SK-MEL-5 (cell line): ENCODE measurements around the gene LCOR. TPM values are rescaled to one million over a fixed set of nuclear protein-coding genes. Genes with fewer than 3 reads are reported as not detected.
"Not testable (repeated sequence)": the region's sequence is repeated elsewhere in the genome, so short reads cannot be mapped to it uniquely, and the experiment has no call there.

ENCODE experiments used
- DNase-seq: peaks from one replicate; pipeline ENCODE4 v3.0.0-alpha.2; 2016; ENCODE audit warnings: low read depth, low spot score
- in situ Hi-C: cut with HindIII; loops from 2 replicates; pipeline ENCODE4 v1.10.0; 2016; ENCODE audit warnings: low sequenced_read_pairs, high pct_unique_total_duplicates, low pct_unique_long_range_greater_than_20kb
- total RNA-seq: library from RNA; depleted of rRNA; stranded (reverse); fragments of >200 nt; shearing (Covaris generic); gene quantifications from 2 replicates; pipeline ENCODE4 v1.2.3, GENCODE V29; 2014

LCOR gene
- total RNA-seq, 1 experiment from 2014 or later, result 9.5 TPM

DNA sequence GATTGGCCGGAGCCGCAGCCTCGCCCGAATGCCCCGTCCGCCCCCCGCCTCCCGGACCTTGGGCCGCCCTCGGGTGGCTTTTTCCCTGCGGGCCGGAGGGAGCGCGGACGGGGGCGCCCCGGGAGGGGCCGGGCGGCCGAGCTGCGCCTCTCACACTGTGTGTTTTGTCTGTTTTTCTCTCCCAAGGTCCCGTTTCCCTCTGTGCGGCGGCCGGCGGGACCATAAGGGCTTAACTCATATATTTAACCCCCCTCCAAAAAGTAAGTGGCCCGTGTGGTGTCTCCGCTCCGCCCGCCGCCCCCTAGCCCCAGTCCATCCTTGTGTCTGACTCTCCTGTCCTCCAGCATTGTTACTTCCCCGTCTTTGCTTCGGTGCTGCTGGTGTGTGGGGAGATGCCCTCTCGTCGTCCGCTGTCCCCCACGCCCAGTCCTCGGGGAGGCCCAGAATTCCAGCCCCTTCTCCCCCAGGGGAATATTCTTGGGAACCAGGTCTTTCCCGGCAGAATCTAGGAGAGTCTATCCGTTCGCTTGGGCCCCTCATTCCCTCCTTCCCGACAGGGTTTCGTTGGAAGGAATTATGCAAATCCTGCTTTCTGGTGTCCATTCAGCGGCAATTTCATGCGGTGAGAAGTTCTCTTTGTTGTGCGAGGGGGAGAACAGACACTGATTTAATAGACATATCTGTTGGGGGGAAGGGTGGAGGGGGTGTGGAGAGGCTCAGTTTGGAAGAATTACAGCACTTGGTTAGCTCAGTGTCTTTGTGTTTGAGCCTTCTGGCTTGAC lies 1.3 kb downstream of the LCOR start:
- in situ Hi-C loops, result no loop called here
- peak; percentile 19 for DNase-seq

GRCh38 chr10:96834120-96834519 lies 2.0 kb downstream of the LCOR start:
- in situ Hi-C loops, result no loop called here
- DNase-seq, result no peak

DNA sequence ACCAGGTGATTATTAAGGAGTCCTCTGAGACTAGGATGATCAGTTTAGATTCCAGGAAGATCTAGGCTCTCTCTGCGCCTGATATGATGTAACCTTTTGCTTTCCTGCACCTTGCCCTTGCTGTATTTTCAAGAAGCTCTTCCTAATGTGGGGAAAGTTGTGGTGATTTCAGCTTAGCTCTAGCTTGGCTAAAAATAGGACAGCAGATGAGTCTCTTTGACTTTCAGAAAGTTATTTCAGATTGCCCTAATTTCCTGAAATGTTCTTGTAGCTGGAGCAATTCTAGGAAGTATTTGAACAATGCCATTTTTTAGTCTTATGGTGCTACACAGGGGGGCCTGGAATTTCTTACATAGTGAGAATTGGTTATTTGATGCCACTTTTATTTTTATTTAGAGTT lies 3.8 kb downstream of the LCOR start:
- no peak for DNase-seq
- in situ Hi-C loops, result no loop called here

GRCh38 chr10:96838529-96838928 lies 6.4 kb downstream of the LCOR start:
- in situ Hi-C loops, result no loop called here
- no peak for DNase-seq

GRCh38 chr10:96840841-96841518 lies 8.9 kb downstream of the LCOR start:
- no peak for DNase-seq
- in situ Hi-C loops, result no loop called here

- in situ Hi-C loops, result no loop called here
- no peak for DNase-seq
Measured at GRCh38 chr10:96842896-96843723, 11.0 kb downstream of the LCOR start.

DNA sequence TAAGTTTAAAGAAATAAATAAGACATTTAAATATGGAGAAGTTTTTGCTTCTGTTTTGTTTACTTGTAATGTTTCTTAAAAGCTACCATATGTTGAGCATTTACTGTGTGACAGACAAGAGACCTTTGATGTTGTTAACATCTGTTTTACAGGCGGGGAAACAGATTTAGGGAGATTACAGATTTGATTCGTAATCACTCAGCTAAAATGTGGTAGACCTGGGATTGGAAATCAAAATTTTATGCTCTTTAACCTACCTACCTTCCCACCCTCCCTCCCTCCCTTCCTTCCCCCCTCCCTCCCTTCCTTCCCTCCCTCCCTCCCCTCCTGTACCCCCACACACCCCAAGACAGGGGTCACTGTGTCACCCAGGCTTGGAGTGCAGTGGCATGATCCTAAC lies 11.7 kb downstream of the LCOR start:
- DNase-seq, result no peak
- in situ Hi-C loops, result no loop called here

DNA sequence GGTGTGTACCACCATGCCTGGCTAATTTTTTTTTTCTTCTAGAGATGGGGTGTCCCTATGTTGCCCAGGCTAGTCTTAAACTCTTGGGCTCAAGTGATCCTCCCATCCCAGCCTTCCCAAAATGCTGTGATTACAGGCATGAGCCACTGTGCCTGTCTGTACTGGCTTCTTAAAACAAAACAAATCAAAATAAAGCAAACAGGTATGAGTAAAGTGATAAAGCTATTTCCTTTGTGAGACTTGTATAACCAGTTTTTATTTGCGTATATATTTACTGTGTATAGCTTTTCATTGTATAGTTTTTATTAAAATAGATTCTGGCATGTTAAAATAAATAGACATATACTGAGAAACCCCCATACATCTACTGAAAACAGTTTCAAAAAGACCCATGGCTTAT lies 14.3 kb downstream of the LCOR start:
- in situ Hi-C loops, result no loop called here
- no peak for DNase-seq

DNA sequence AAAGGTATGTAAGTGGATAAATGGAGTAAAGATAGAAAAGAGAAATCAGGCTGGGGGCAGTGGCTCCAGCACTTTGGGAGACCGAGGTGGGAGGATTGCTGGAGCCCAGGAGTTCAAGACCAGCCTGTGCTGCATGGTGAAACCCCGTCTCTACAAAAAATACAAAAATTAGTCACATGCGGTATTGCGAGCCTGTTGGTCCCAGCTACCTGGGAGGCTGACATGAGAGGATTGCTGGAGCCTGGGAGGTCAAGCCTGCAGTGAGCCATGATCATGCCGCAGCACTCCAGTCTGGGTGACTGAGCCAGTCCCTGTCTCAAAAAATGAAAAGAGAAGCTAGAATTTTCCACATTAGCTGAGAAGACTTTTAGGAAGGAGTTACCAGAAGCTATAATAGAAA lies 14.8 kb downstream of the LCOR start:
- no peak for DNase-seq
- in situ Hi-C loops, result no loop called here

DNA sequence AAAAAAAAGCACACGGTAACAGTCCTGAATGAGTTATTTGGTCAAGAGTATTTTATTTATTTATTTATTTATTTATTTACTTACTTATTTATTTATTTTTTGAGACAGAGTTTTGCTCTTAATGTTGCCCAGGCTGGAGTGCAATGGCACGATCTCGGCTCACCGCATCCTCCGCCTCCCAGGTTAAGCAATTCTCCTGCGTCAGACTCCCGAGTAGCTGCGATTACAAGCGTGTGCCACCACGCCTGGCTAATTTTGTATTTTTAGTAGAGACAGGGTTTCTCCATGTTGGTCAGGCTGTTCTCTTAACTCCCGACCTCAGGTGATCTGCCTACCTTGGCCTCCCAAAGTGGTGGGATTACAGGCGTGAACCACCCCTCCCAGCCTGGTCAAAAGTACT lies 15.3 kb downstream of the LCOR start:
- in situ Hi-C loops, DNase-seq: not testable (repeated sequence)

GRCh38 chr10:96850113-96850512 lies 18.0 kb downstream of the LCOR start:
- in situ Hi-C loops, result no loop called here

DNA sequence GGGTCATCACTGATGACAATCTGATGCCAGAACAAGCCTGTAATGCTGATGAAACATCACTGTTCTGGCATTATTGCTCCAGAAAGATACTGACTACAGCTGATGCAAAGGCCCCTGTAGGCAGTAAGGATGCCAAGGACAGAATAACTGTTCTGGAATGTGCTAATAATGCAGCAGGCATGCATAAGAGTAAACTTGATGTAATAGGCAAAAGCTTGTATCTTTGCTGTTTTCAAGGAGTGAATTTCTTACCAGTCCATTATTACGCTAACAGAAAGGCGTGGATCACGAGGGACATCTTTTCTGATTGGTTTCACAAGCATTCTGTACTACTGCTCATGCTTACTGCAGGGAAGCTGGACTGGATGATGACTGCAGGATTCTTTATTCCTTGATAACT lies 18.7 kb downstream of the LCOR start:
- in situ Hi-C loops, result no loop called here

More at GRCh38 chr10:96850113-96850512, 18.0 kb downstream of the LCOR start:
- no peak for DNase-seq

DNA sequence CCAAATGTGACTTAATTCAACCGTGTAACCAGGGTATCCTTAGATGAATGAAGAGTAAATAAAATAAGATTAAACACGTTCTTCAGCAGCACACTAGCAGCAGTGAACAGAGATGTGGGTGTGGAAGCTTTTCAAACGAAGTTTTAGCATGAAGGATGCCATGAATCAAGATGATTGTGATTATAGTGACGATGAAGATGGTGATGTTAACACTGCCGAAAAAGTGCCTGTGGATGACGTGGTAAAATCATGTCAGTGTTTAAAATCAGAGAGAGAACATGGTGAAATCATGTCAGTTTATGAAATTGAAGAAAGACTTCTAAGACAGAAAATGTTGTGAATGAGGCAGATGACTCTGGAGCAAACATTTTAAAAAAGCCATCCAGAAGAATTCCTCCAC lies 19.2 kb downstream of the LCOR start:
- DNase-seq, result no peak
- in situ Hi-C loops, result no loop called here

More for the DNA sequence above, 18.7 kb downstream of the LCOR start:
- no peak for DNase-seq

DNA sequence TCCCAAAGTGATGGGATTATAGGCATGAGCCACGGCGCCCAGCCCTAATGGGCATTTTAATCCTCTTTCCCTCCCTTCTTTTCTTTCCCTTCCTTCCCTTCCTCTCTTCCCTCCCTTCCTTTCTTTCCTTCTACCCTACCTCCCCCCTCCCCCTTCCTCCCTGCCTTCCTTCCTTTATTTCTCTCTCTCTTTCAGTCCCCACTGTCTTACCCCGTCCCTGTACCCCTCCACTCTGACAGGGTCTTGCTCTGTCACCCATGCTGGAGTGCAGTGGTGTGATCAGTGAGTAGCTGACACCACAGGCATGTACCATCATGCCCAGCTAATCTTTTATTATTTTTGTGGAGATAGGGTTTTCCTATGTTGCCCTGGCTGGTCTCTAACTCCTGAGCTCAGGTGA lies 24.2 kb downstream of the LCOR start:
- no peak for DNase-seq
- in situ Hi-C loops, result no loop called here

DNA sequence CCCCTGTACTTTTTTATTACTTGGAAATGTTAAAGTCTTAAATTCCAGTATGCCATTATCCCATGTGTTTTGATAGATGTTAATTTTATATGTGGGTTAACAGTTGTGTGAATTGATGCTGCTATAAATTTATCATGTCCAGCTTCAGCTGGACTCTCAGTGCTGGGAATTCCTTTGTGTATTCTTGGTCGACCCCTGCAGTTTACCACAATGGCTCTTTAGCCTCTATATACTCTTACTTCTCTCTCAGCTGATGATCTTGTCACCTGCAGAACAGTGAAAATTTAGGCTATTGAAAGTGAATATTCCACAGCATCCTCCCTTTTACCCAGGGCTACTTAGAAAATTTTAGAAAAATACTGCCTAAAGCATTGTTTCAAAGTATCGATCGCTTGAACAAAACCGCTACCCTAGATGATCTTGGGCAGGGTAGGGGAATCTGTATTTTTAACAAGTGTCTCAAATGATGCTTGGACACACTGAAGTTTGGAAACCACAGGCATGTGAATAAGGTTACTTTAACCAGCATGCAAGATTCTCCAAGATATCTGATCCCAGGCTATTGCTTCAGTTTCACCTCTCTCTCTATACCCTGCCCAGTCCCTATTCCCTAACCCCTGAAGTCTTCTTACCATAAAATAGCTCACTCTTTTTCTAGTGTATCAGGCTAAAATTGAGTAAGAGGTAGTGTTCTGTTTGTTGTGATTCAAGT lies 25.4 kb downstream of the LCOR start:
- in situ Hi-C loops, result no loop called here
- no peak for DNase-seq

- DNase-seq, result no peak
- in situ Hi-C loops, result no loop called here
Measured at GRCh38 chr10:96858038-96858705, 26.1 kb downstream of the LCOR start.

DNA sequence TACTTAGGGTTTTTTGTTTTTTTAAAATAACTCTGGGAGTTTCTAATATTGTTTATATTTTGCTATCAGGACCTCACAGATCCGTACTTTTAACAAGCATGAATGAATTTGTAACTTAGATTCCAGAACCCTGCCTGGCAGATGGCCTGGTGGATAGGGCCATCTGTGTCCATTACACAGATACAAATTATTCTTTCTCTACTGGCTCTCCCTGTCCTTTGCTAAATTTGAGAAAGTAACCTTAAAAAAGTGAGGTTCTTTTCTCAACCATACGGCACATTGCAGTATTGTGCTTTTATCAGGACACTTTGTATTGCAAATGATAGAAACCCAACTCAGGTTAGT lies 26.6 kb downstream of the LCOR start:
- in situ Hi-C loops, result no loop called here
- DNase-seq, result no peak
